ENCODE measurements around the gene ETNPPL. TPM values are rescaled to one million over a fixed set of nuclear protein-coding genes. Genes with fewer than 3 reads are reported as not detected.
A peak's percentile ranks its signal among the peaks of the same experiment; 100 is the strongest.
"Not testable (repeated sequence)": the region's sequence is repeated elsewhere in the genome, so short reads cannot be mapped to it uniquely, and the experiment has no call there.

ETNPPL gene
- total RNA-seq, 1 experiment from 2014 or later, result not detected

GRCh38 chr4:108758498-108758897, 4.4 kb downstream of the ETNPPL start:
- DNase-seq (ENCODE audit: low spot score), result no peak

GRCh38 chr4:108754327-108754726, 8.5 kb downstream of the ETNPPL start:
- no peak for DNase-seq (ENCODE audit: low spot score)

GRCh38 chr4:108751321-108751720, 11.5 kb downstream of the ETNPPL start:
- DNase-seq (ENCODE audit: low spot score), result no peak

- DNase-seq (ENCODE audit: low spot score), result no peak
These were observed 13.7 kb downstream of the ETNPPL start for GRCh38 chr4:108749119-108749518.

- DNase-seq (ENCODE audit: low spot score), result no peak
These were observed 16.3 kb downstream of the ETNPPL start for GRCh38 chr4:108746511-108746910.

- no peak for DNase-seq (ENCODE audit: low spot score)
These were observed 18.5 kb downstream of the ETNPPL start for GRCh38 chr4:108744307-108744706.

DNA sequence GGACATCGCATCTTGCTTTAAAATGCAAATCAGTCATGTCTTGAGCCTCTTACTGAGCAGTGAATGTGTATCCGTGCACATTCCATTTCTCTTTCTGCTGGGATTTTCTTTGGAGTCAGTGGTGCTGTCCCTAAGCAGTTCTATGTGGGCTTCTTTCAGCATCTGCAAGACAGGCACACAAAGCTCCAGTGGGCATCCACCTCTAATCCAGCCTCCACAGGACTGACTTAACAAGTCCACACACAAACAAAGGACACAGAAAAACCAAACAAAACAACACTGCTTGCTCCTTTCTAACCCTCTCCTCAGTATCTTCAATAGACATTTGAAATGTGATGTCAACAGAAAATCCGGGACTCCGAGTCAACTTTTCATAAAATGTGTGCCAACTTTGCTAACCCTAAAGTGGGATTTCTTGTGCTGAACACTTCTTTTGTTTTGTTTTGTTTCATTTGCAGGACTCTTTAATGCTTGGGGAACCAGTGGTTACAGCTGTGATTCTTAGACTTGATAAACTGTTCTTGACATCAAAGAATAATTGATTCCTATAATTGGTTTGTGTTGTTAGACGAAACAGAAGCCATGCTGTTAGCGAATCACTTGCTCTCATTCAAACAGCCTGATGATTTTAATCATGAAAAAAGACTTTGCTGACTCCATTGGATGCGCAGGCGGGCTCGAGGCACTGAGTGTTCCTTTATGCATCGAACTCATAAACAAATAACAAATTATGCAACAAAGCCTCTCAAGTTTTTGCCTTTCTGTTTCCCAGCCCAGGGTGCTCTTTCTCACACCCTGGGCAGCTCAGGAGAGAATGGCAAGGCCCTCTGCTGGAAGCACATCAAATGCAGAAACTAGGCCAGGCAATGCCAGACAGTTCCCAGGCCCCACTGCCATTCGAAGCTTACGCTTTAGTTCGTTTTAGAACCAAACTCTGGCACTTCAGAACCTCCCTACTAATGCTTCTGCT, 20.1 kb downstream of the ETNPPL start:
- DNase-seq (ENCODE audit: low spot score), result no peak

DNA sequence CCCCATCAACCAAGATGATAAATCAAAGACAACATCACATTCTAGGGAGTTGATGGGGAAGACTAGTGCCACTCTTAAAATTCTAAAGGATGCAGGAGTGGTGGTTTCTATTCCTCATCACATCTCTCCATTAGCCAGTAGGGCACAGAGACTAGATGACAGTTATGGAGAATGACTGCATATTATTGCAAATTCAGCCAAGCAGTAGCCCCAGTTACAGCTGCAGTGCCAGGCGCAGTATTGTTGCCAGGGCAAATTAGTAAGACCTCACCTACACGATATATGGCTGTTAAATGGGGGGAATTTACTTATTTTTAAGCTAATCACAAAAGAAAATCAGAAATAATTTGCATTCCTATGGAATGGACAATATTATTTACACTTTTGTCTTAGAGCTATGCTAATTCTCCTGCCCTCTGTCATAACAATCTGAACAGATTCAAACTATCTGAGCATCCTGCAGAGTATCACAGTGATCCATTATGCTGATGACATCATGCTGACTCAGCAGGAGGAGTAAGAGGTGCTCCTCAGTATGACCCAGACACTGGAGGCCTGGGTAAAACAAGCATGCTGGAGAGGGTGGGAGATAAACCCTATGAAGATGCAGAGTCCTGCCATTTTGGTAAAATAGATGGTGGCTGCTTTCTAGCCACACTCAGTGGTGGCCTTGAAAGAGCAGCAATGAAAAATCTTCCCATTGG, 24.7 kb downstream of the ETNPPL start:
- DNase-seq (ENCODE audit: low spot score), result peak; percentile 8

GRCh38 chr4:108731006-108731405, 31.8 kb downstream of the ETNPPL start:
- DNase-seq (ENCODE audit: low spot score), result no peak

GRCh38 chr4:108730579-108730978, 32.3 kb downstream of the ETNPPL start:
- DNase-seq (ENCODE audit: low spot score), result no peak

DNA sequence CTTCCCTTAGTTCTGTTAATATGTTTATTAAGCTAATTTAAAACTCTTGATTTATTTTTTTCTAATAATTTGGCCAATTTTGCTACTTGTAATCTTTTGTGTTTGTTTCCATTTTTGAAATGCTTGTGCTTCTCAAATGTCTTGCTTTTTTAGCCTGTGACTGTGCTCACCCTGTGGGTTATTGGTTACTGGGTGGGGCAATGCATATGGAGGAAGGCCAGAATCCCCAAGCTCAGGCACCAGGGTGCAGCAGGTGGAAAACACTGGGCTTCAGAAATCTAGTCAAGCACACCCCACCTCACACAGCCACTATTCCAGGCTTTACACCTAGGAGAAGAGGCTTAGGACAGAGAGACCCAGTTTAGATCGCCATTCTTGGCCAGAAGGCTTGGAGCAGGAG, 33.1 kb downstream of the ETNPPL start:
- DNase-seq (ENCODE audit: low spot score), result no peak

DNA sequence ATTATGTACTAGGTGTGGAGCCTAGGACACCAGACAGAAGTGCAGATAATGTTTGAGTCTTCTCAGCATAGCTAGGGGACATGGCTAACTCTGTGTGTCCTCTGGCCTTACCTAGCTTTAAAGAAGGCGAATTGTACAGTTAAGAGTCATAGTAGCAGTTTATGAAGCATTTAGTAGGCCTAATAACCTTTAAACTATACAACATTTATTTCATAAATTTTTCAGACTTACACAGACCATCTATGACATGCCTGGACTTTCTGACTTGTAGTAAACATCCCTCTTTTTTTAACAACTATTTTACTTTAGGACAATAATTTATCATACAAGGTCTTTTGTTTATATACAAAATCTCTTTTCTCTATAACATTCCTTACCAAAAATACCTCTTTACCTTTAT, 37.4 kb downstream of the ETNPPL start:
- no peak for DNase-seq (ENCODE audit: low spot score)

- DNase-seq (ENCODE audit: low spot score), result no peak
These were observed 45.5 kb downstream of the ETNPPL start for GRCh38 chr4:108717386-108717785.

DNA sequence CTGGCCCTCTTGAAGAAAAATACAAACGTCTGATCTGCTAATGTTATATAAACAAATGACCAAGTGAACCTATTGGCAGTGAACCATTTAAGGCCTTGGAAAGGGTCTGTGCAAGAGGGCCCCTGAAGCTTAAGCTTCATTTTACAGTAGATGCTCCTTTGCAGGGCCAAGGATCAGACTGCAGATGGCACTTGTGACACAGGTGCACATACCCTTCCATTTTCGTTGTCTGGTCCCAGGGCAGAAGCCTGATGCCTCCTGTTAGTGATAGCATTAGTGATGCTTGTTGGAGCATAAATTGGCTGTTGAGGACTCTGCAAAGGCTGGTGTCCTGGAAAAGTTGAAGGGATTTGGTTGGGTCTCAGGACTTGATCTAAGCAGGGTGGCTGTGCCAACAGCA, 46.5 kb downstream of the ETNPPL start:
- DNase-seq (ENCODE audit: low spot score), result no peak

DNA sequence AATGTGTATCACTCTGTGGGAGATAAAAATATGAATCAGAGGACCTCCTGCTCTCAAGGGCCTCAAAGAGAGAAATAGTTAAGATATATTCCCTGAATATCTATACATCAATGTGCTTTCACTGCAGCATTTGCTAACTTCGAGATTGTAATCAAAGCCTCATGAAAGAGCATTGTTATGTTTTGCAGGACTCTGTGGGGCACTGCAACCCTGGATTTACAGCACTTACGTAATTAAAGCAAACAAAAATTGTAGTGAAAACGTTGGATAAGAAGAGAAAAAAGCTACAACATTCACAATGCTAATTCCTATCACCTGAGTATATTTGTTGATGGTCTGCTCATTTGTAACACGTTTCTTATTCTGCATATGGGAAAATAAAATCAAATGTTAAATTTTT, 48.0 kb downstream of the ETNPPL start:
- no peak for DNase-seq (ENCODE audit: low spot score)

- DNase-seq (ENCODE audit: low spot score), result not testable (repeated sequence)
These were observed 52.3 kb downstream of the ETNPPL start for GRCh38 chr4:108710578-108710977.

DNA sequence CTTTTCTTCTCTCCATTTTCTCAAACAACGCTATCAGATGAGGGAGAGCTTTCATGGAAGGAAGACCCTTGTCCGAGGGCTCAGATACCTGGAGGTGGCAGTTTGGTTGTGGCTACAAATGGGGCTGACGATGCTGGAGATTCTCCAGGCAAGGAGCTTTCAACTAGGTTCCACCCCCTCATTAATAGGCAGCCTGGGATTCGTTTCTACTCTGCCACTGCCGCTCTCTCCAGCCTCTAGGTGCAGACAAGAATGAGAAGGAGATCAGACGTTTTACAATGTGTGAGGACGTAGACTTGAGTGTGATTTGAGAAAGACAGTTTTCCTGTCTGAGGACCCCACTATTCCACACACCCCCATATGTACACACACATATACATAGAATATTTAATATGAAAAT, 53.1 kb downstream of the ETNPPL start:
- no peak for DNase-seq (ENCODE audit: low spot score)

DNA sequence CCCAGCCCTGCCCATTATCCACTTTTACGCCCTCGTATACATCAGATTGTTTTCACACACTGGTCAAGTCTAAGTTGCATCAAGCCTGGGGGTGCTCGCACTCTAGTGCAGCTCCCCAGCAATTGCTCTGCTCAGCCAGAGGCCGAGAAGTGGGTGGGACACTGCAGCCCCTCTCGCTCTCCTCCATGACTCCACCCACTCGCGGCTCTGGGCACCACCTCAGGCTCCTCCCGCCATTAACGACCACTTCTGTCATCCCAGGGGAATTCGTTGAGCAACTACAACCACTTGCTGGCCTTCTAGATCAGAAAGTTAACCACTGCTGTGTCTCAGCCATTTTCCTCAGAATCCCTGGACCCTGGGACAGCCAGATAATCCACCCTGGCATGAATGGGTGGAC, 53.6 kb downstream of the ETNPPL start:
- no peak for DNase-seq (ENCODE audit: low spot score)

DNA sequence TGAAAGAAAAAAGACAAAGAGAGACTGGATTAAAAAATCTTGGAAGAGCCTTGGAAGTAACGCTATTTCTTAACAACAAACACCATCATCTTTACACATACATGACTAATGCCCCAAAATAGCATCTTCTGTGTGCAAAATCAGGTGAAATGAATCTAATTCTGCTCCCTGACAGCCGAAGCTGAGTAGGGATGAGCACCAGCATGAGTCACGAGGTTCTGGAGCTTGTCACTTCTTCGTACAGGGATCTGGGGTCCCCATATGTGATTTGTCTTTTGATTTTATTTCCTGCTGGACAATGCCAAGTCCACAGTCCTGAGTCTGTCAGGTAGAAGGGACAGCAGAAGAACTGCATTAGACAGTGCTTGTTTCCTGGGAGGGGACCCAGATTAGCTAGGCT, 56.6 kb downstream of the ETNPPL start:
- DNase-seq (ENCODE audit: low spot score), result no peak

- DNase-seq (ENCODE audit: low spot score), result no peak
These were observed 58.9 kb downstream of the ETNPPL start for GRCh38 chr4:108703966-108704365.

DNA sequence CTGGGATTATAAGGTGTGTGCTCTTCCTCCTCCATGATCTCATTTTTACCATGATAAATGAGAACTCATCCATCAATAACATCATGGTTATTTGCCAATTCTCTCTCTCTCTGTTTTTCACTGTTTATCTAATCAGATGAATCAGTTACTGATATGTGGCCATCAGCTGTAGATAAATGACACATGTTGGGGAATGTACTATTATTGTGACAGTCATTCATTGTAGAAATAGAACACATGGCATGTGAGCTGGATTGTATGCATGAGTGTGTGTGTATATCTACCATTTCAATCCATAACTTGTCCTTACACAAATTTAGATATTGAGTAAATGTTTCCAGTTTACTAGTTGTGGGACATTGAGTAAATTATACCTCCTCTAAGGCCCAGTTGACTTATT, 59.5 kb downstream of the ETNPPL start:
- DNase-seq (ENCODE audit: low spot score), result no peak

DNA sequence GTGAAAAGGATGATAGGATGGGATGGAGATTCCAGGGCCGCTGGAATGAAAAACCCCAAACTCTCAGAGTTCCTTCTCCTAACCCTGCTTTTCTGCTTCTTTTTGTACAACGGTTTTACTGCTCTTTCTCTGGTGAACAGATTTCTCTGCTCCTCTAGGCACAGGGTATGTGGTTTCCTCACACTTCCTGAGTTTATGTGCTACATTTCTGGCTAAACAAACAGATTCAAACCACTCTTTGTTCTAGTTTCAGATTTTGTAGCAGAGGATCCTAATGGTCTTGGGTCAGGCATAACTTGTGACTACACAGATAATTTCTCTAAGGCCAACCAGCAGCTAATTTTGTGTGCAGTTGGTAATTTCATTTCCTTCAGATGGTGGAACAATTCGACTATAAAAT, 59.9 kb downstream of the ETNPPL start:
- no peak for DNase-seq (ENCODE audit: low spot score)
